HG02763 (cell line): ENCODE data around the gene MRGPRD.

ENCODE experiments used
- ATAC-seq: cut with Tn5 transposase; IDR thresholded peaks from one replicate; pipeline ENCODE4 v1.9.1; 2021; ENCODE audit warnings: mild to moderate bottlenecking, moderate library complexity; ENCODE audit not compliant: unreplicated experiment

Gene MRGPRD

DNA sequence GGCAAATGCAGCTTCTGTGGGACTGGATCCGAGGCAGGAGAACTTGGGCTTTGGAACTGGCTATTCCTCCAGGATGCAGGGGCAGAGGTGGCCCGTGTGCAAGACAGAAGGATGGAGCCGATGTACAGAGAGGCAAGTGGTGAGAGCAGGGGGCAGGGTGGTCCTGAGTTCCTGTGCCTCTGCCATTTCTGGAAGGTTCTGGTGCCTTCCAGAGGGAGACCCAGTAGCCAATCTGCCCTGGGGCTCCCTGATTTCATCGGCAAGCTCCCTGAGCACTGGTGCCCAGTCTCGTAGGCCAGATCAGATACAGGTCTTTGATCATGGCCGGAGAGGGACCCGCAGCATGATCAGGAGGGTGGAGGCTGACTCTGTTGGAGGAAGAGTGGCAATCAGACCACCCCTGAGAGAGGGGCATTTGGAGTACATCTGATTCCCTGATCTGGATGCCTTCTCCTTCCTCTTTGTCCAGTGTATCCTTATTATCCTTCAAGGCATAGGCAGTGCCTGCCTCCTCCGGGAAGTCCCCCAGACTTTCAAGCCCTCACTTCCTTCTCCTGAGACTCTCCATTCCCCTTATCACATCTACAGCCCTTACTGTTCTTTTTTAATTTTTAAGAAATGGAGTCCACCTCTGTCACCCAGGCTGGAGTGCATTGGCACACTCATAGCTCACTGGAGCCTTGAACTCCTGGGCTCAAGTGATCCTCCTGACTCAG lies 9.7 kb downstream of the MRGPRD start:
- no peak for ATAC-seq

DNA sequence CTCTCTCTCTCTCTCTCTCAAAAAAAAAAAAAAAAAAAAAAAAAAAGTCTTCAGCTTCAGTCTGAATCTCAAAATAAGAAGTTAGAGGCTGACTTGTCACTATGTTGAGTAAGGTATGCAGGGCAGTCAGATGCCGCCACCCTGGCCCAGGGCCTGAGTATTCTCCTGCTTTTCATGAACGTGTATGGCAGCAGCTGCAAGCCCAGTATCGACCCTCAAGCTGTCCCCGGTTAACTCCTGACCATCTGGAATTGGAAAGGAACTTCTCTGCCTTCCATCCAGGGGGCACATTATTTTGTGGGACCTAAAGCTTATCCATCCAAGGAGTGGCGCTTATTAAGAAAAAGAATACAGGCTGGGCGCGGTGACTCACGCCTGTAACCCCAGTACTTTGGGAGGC lies 11.4 kb downstream of the MRGPRD start:
- no peak for ATAC-seq

DNA sequence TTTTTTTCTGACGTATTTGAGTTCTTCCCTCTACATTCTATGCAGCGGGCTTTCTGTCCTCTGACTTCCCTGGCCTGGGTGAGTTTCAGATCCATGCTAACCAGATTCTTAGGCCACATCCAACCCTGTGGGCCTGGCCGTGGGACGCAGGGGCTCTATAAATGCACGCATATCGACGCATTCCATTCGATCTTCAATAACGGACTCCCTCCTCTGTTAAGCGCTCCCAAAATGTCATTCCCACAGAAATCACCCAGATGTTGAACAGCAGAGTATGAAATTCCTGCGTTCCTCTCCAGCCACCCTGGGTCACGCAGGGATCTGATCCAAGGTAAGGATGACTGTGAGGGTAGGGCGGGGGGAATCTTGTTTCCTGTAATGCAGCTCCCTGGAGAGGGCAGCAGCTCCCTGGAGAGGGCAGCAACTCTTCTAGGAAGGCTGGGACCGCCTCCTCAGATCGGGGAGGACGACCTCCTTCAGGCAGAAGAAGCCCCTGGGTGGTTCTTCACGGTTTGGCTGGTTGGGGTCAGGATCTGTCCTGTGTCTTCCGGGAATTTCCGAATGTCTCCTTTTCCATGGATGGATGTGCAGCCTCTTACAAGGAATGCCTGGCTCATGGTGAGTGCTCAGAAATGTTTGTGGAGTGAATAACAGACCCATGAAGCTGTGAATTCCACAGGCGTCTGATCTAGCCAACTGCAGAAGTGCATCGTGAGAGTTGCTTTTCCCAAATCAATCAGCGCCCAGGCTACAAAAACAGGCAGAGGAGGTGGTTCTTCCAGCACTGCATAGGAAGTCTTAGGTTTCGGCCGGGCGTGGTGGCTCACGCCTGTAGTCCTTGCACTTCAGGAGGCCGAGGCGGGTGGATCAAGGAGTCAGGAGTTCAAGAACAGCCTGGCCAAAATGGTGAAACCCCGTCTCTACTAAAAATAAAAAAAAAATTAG lies 12.2 kb downstream of the MRGPRD start:
- ATAC-seq = no peak

DNA sequence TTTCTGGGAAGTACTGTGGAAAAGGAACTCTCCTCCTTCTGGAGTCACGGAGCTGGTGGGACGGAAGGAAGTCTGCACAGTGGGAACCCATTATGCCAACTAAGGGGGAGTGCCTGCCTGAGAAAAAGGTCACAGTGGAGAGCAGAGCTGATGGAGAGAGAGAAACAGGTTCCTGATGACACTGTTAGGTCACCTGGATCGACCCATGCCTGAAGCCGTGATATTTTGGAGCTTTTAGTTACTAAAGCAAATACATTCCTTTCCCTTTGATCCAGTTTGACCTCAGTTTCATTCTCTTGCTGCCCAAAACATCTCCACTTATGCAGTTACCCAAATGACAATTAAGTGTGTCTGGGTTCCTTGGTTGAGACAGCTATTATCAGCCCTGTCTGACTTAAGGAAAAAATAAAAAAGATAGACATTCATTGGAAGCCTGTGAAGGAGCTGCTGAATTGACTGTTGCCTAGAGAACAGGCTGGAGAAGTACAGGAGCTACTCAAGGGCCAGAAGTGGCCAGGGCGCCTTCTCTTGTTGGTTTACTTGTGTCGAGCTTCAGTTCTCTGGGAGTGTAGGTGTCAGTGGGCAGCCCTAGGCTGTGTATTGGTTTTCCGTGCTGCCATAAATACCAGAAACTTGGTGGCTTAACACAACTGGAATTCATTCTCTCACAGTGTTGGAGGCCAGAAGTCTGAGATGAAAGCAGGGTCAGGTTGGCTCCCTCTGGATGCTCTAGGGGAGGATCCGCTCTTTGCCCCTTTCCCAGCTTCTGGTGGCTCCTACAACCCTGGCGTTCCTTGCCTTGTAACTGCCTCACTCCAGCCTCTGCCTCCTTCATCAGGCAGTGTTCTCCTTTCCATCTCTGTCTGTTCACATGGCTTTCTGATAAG lies 13.6 kb downstream of the MRGPRD start:
- ATAC-seq = no peak

DNA sequence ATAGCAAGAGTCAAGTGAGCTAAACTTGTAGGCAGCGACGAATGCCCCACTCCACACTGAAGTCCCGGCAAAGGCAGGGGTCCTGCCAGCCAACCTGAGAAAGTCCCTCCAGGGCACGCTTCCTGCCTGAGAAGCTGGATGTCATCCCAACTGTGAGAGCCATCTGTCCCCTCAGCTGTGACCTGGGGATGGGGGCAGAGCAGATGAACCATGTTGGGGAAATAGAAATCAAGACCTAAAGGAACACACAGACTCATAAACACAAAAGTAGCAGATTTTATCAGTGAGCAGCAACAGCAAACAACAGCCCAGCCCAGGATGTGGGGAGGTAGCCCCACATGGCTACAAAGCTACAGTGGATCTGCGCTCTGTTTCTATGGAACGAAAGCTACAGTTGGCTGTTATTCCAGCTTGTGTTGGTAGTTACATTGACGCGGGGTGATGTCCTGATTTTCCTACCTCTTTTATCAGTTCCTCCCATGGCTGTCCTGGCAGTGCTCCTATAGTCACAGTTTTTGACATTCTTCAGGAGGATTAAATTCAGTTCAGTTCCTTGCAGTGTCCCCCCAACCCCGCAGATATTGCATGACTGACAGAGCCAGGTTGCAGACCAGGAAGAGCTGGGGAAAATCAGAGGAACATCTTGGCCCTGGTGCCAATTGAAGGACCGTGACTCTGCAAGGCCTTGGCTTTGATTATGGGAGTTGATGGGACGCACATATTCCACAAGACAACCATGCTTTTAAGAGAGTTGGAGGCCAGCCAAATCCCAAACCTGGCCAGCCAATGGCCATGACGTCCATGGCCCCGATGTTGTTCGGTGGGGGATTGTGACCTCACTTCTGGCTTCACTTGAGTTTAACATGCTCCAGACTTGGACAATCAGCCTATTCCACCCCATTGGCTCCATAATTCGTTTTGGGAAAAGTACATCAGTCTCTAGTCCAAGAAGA lies 14.6 kb downstream of the MRGPRD start:
- ATAC-seq = no peak

DNA sequence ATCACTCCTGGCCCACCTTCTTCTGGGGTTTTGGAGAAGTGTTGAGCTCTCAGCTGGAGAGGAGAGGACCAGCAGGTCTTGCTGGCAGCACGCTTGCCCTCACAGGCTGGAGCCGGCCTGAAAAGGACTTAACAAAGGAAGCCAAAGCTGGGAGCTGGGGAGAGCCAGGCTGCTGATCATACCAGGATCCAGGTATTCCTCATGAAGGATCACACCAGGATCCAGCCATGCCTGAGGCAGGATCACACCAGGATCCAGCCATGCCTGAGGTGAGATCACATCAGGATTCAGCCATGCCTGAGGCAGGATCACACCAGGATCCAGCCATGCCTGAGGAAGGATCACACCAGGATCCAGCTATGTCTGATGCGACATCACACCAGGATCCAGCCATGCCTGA lies 17.0 kb downstream of the MRGPRD start:
- no peak for ATAC-seq

DNA sequence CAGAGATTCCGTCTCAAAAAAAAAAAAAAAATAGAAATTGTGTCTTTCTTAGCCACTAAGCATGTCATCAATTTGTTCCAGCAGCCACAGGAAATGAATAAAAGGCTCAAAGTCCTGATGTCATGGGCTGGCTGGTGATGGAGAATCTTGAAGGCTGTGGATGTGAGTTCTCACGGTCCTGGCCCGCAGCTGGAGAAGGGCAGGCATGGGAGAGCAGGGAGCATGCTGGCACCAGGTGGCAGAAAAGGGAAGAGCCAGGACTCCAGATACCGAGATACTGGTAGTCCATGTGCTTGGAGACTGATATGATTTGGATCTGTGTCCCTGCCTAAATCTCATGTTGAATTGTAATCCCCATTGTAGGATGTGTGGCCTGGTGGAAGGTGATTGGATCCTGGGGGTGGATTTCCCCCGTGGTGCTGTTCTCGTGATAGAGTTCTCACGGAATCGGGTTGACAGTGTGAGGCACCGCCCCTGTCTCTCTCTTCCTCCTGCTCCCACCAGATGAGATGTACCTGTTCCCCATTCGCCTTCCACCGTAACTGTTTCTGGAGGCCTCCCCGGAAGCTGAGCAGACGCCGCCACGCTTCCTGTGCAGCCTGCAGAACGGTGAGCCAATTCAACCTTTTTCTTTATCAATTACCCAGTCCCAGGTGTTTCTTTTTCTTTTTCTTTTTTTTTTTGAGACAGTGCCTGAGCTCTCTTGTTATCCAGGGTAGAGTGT lies 18.1 kb downstream of the MRGPRD start:
- no peak for ATAC-seq

DNA sequence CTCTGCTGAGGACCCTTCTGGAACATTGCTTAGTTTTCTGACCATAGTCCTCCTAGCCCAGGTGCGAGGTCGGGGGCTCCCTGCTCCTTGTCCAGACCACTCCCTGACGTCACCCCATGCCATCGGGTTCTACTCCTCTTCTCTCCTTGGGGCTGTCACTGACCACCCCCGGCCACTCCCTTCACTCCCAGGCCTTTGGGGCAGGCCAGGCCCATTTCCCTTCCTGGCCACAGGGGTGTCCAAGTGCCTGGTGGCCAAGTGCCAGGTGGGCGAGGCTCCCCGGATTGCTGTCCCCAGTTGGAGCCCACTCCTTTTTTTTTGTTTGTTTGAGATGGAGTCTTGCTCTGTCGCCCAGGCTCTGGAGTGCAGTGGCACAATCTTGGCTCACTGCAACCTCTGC lies 19.5 kb downstream of the MRGPRD start:
- no peak for ATAC-seq

DNA sequence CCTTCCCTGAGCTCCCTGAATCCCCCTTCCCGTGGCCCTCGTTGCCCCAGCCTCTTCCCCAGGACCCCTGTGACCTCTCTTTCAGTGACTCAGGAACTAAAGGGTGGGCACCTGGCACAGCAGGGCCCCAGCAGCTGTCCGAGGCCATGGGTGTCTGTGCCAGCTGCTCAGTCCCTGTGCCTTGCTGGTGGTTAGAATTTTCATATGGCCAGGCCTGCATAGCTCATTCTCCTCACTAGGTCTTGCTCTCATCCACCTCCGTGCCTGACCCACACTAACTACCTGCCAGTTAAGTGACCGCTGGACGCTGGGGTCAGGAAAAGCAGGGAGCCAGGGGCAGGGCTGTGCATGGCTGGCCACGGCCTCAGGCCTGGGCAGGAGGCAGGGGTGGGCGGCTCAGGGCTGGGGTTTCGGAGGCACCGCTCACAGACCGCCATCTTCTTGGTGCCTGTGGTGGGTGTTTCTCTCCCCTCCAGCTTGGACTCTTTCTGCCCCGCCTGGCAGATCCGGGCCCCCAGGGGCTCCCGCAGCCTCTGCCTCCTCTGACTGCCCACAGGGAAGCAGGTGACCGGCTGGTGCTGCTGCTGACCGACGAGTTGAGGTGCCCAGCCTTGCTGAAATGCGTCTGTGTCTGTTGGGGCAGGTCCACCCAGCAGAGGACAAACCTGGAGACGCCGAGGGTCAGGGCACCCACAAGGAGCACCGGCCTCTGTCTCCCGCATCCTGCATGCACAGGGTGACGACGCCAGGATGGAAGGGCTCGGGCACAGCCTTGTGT lies 20.3 kb downstream of the MRGPRD start:
- ATAC-seq = no peak

DNA sequence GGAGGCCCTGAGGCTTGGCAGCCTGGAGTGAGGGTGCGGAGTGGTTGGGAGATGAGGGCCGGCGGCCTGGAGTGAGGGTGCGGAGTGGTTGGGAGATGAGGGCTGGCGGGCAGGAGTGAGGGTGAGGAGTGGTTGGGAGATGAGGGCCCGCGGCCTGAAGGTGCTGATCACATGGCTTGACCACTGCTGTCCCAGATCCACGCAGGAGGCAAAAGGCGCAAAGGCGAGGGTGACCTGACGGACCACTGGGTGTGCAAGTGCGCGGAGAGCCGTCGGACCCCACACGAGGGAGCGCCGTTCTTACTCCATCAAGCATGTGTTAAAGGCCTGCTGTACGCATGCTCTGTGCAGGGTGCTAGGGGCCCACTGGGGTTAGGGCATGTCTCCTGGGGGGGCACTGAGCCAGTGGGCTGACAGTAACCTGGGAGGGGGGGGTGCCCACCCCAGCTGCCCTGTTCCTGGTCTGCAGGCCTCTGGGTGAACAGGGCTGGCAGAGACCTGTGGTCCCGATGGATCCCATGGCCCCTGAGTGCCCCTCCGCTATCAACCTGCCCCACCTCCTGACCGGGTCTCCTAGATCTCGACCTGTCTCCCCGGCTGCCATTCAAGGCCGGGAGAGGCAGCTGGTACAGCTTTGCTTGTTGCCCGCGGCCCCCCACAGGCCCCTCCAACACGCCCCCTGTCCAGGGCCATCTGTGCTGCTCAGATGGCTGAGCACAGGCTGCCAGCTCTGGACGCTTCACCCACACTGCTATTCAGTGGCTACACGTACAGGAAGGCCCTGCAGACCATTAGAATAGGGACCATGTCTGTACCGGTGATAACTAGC lies 21.1 kb downstream of the MRGPRD start:
- ATAC-seq = no peak

DNA sequence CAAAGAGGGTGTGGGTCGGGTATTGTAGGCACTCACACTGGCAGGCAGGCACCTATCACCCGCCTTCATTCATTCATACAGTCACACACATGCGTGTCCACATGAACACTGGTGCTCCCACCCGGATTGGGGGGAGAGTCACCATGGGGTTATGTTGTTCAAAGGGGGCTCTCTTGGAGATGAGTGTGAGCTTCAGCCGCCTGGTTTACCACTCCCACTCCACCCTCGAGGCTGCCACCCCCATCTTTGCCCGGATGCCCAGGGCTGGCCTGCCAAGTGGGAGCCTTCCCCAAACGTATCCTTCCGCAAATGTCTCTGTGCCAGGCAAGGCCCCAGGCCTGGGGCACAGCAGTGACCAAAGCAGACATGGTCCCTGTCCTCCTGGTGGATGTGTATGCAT lies 22.6 kb downstream of the MRGPRD start:
- ATAC-seq = no peak

DNA sequence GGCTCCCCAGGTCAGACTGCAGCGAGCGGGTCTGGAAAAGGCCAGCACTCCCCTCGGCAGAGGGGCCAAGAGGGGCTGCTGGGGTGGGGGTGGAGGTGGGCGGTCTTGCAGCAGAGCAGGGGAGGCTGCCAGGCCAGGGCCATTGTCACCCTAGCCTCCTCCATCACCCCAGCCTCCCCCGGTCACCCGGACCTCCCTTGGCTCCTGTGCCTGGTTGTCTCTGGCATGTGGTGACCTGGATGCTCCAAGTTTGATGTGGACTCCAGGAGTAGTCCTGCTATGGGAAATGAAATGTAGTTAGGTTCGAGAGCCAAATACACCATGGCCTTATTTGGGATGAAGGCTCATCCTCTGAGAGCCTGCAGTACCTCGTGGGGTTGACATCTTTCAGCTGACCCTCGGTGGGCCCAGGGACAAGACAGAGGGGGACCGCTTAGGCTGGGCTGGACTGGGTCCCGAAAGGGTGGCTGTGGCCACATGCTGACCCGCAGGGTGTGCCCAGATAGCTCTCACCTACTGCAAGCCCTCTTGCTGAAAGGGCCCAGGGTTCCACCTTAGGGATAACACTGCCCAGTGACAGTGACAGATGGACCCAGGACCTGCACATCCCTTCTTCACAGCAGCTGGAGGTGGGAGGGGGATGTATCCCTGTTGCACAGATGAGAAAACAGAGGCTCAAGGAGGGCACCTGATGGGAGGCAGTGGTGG lies 24.1 kb downstream of the MRGPRD start:
- no peak for ATAC-seq

DNA sequence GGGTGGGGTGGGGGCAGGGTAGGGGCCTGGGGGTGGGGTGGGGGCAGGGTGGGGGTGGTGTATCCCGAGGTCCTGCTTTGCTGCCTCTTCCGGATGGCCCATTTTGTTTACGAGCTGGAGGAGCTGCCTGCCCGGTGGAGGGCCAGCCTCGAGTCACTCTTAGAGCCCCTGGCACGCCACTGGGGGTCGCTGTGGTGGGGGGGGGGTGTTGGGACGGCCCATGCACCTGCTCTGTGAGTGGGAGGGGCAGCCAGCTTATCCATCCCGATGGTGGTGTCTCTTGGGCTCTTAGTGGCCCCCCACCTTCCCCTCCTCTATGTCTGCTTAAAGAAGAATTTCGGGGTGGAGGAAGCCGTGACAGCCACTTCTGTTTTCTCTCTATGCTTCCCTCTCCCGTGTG lies 24.6 kb downstream of the MRGPRD start:
- ATAC-seq = no peak

DNA sequence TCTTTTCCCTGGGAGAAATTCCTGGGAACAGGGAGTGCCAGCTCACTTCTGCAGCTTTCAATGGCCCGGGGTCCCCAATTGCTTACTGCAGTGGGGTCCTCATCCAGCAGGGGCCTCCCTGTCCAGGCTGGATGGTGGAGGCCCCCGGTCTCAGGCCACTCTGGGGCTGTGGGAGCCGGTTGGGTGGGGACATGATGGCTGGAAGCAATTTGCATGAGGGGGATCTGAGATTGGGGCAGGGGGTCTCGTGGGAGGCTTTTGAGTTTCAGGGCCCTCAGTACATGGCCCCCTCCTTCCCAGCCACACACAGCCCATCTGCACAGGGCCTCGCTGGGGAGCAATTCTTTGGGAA lies 25.2 kb downstream of the MRGPRD start:
- ATAC-seq = no peak

DNA sequence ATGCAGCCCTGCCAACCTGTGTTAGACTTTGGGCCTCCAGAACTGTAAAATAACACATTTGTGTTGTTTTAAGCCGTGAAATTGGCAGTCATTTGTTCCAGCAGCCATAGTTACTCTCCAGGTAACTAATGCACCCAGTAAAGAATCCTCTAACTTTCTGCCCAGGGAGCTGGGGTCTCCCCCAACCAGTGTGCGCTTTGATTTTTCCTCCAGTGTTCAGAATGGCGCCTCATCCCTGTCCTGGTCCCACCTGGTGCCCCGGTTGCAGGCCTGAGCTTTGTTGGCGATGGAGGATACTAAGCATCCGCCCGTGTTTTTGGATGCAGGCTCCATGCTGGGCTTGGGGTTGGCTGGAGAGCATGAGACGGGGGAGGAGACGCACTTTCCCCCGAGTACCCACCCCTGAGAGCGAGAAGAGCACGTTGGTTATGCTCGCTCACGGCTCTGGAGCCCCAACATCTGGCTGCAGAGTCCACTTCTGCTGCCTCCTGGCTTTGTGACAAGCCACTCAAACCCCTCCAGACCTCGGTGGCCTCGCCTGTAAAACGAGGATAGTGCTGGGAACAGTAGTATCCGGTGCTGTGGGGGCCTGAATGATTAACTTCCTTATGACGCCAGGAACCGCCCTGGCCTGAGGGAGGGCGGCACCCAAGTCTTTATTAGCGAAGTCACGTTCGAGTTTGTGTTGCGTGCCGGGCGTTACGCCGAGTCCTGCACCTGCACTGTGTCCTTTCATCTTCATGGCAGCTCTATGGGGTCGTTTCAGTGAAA lies 25.8 kb downstream of the MRGPRD start:
- no peak for ATAC-seq

DNA sequence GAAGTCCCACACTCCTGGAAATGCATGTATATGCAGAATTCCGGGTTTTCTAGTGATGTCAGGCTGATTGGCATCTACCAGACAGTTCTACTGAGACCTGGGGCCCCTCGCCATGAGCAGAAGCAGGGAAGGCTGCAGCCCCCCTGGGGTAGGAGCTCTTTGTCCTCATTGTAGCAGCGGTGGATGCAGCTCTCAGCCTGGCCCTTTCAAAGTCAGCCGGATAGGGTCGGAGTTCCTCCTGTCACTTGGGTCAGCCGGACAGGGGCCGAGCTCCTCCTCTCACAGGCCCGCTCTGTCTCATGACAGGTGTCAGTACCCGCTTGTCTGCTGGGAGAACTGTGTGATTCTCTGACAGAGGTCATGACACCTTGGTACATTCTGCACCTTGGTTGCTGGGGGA lies 30.0 kb downstream of the MRGPRD start:
- ATAC-seq = no peak

DNA sequence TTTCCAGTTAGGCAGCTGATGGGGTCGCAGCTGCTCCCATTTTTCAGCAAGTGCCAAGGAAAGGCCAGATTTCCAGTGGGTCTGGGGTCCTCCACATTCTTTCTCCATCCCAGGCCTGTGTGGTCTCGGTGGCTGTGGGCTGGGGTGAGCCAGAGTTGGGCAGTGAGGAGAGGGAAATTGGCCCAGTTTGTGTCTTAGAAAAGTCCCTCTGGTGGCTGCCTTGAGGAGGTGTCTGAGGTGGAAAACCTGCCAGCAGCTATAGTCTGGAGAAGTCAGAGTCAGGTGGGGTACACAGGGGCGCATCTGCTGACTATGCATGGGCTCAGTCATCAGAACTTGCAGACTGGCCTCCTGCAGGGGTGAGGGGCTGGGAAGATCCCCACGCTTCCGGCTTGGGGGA lies 30.5 kb downstream of the MRGPRD start:
- no peak for ATAC-seq
